ENCODE measurements around the gene GGCX.
"Not testable (repeated sequence)": the region's sequence is repeated elsewhere in the genome, so short reads cannot be mapped to it uniquely, and the experiment has no call there.

The GGCX gene

DNA sequence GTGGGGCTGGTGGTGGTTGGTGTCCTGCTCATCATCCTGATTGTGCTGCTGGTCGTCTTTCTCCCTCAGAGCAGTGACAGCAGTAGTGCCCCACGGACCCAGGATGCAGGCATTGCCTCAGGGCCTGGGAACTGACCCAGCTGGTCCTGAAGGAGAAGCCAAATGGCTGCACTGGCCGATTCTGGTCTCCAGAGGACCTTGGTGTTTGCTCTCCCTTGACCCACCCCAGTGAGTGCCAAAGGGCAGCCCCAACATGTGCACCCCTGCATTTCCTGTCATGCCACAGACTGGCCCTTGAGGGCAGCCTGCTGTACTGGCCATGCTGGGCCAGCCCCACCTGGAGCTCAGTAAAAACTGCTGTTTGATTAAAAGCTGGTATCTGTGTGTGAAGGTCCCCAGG, 31.7 kb upstream of the GGCX start:
- no peak for DNase-seq

DNA sequence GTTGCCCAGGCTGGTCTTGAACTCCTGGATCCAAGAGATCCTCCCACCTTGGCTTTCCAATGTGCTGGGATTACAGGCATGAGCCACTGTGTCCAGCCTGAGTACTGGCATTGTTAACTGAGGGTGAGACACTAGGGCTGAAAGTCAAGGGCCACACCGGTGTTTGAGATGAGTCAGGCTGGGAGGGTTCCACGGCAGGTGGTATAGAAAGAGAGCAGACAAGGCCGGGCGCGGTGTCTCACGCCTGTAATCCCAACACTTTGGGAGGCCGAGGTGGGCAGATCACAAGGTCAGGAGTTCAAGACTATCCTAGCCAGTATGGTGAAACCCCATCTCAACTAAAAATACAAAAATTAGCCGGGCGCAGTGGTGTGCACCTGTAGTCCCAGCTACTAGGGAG, 31.0 kb upstream of the GGCX start:
- DNase-seq, result not testable (repeated sequence)

DNA sequence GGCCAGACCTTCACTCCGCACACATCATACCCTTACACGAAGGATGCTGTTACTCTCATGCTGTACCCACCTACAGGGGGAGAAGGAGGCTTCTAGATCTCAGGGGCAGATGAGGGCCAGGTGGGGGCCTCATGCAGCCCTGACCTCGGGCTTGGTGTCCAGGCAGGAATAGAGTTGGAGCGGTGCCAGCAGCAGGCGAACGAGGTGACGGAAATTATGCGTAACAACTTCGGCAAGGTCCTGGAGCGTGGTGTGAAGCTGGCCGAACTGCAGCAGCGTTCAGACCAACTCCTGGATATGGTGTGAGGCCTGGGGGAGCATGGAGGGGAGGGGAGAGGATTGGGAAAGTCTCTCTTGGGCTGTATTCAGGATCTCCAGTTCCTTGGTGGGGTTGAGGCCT, 30.3 kb upstream of the GGCX start:
- no peak for DNase-seq

DNA sequence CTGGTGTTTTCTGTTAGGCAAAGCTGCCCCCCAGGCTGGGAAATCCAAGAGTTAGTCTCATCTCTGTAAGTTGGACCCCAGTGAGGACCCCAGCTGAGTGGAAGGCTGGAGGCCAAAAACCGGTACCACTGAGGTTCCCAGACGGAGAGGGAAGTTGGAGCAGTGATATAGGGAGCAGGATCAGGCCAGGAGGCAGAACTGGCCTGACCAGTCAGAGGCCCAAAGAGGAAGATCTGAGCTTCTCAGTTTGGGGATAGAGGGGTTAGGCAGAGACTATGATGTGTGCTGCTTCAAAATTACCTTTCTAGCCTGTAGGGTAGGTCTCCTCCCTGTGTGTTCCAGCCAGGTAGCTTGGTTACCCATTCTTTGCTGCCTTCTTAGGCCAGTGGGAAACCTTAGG, 29.7 kb upstream of the GGCX start:
- no peak for DNase-seq

DNA sequence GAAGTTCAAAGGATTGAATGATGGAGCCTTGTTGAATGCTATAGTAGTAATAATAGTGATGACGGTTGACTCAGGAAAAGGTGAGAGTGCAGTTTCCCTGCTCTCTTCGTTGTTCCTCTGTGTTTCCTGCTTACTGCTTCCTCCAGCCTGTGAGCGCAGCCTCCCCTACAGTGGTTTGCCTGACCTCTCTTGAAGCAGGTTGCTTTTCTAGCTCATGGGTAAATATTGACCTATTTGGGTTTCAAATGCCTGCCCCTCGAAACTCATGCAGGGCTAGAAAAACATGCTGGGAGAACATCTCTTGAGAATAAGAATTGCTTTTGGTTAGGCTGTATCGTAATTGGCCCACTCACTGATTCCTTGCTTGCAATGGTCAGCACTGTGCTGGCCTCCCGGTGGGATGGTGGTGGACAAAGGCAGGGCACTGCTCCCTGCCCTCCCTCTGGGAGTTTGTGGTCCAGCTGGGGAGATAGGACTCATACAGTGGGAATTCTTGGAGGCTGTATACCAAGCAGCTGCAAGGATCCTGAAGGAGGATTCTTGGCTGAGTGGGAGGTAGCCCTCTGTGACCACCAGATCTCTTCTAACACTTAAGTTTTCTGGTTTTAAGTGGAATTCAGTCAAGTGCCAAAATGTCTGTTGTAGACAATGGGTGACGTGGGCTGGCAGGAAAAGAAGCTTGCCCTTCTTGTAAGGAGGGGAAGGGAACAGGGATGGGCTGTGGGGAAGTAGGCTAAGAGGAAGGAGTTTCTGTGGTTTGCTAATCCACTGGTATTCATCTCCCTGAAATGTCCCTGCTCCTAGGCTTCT, 28.9 kb upstream of the GGCX start:
- DNase-seq, result no peak

DNA sequence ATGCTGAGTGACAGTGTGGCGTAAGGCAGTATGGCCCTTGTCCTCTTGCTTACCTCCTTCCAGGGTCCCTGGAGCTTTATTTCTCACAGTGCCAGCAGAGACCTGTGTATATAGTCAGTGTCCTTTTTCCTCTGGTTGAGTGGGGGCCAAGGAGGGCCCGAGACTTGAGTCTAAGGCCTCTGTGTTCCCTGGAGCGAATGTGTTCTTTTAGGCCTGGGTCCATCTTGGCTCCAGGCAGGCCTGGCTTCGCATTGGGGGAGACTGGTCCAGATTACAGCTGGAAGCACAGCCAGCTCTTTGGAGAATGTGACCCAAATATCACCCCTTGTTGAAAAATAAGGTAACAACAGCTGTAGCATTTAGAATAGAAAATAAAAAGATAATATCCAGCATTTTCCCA, 27.9 kb upstream of the GGCX start:
- no peak for DNase-seq

DNA sequence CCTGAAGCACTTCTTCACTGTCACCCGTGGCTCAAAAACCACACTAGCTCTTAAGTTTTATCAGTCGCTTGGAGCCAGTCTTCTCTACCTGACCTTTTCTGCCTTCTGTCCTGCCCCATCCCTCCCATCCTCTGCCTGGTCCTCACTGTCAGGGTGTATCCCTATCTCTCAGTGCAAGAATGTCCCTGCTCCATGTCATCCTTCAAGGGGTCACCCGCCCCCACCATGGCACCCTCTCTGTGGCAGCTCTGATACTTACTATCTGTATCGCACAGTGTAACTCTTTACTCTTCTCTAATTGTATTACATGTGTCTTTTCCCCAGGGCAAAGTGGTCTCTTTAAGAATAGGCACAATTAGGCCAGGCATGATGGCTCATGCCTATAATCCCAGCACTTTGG, 27.4 kb upstream of the GGCX start:
- no peak for DNase-seq

DNA sequence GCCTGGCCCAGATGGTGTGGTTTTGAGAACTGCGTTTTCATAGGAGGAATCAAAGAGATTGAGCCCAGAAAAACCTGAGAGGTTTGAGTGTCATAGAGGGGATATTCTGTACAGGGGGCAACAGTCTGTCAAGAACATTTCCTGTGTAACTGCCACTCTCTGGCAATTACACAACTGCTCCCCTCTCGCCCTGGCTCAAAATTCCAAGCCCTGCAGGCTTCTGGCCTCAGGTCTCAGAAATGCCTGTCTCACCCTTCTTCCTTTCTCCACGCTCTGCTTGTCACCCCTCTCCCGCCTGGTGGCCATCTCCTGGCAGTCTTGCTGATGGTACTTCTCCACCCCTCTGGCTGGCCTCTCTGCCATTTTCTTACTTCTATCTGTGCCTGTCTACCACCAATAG, 26.9 kb upstream of the GGCX start:
- DNase-seq, result no peak

DNA sequence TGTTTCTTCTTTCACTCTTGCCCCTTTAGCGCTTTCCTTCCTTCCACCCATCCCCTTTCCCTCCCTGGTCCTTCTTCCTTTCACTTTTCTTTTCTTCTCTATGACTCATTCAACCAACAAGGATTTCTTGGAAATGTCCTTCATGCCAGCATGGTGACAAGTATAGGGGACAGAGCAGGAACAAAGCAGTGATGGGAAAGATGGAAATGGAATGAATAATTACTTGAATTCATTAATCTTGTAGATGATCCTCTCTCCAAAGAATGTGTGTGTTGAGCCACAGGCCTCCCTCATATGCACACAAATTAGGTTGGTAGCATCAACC, 24.4 kb upstream of the GGCX start:
- no peak for DNase-seq

DNA sequence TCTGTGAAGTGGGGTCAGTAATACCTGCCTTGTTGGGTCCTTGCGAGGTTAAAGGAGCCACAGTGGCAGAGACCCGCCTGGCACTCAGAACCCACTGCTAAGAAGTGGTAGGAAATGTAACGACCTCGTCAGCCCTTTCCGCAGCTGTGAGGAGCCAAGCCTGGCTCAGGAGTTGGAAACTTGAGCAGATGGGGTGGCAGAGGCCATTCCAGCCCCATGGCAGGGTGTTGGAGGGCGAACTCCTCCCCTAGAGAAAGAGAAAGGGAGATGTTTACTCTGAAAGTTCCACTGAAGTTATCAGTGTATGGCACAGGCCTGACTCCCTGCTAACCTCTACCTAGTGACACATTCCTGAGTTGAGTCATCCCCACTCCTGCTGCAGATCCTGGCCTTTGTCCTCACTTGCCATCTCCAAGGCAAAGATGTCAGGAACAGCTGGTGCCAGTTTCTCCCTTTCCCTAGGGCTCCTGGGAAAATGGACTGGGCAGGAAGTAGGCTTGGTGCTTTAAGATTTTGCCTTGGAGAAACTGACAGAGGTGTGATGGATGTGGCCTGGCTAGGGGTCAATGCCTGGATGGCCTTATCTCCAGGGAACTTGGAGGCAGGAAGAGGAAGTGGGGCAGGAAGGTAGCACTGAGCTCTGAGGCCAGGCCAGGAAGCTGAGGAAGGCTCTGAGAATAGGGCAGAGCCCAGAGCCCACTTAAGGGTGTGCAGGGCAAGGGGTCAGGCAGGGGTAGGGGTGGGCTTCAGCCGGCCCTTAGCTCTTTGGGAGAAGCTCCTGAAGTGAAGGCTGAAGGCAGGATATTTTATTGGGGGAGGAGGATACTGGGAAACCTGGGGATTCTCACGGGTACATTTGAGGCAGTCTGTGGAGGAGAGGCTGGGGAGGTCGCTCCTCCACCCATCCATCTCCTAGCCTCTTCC, 23.8 kb upstream of the GGCX start:
- no peak for DNase-seq

DNA sequence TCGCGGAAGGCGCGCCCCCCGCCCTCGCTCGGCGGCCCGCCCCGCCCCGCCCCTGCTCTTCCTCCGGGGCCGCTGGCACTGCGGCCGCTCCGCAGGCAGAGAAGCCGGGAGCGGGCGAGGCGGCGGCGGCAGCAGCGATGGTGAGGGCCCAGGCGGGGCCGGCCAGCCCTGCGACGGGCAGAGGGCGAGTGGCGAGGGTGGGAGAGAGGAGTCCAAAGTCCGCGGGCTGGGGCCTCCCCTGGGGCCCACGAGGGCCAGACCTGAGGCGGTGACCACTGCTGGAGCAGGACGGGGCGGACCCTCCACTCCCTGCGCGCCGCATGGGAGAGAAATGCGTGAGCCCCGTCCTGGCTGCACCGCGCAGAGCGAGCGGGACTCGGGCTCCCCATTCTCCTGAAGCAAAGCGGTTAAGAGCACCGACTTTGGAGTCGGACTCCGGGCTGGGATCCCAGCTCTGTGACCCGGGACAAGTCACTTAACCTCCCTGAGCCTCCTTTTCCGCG, 23.1 kb upstream of the GGCX start, which contains the start of gene VAMP5:
VAMP5 (plus strand) TSS at position 78 of the 503 bp plus-strand sequence; CDS start at position 138, 60 bp downstream.
- no peak for DNase-seq

DNA sequence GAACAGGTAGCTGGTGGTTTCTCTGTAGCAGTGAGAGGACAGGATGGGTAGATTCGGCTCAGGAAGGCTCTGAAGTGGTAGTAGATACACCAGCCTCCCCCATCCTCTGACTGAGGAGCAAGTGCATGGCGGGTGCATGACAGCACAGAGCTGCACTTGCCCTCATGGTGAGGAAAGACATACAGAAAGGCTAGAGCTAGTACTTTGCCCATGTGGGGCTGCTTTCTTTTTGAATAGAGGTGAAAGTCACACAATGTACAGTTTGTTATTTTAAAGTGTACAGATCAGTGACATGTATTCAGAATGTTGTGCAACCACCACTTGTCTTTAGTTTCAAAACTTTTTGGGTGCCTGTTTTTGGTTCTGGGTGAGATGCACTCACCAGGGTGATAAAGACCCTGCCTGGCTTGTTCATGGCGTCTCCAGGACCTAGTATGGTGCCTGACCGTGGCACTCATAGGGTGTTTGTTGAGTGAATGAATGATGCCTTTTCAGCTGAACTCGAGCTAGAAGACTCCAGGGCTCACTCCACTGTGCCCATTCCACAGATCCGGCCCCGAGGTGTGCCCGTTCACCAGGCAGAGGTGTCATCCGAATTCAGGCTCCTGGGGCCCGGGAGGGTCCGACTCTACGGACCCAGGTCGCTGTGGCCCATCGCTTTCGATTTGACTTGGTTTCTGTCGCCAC, 22.5 kb upstream of the GGCX start:
- no peak for DNase-seq

DNA sequence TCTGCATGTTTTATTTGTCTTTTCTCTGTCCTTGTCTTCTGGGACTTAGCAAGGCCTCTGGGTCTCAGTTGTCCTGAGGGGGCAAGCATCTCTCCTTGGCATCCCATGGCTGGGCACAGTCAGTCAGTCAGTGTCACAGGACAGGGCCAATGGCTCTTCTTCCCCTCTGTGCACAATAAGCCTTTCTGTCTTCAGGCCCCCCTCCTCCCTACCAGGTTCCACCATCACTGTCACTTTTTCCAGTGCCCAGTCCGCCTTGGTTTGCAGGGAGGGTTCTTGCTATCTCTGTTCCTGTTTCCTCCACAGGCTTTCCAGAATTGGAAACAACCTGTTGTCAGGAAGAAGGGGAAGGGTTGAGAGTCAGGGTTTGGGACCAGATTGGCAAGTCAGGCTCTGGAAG, 21.2 kb upstream of the GGCX start:
- no peak for DNase-seq

DNA sequence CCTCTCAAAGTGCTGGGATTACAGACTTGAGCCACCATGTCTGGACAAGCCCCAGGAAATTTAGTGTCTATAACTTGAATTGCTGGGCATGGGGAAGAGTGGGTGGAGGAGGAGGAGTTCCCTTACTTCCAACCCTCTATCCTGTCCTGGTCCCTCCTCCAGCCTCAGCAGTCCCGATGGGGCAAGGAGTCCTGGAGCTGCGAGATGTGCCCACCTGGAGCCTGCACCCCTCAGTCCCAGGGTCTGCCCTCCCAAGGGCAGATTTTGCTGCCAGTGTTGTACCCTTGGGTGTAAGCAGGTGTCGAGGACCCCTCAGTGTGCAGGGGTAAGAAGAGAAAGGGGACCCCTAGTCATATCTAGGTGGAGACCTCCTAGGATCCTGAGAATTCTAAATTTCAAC, 18.9 kb upstream of the GGCX start:
- no peak for DNase-seq

DNA sequence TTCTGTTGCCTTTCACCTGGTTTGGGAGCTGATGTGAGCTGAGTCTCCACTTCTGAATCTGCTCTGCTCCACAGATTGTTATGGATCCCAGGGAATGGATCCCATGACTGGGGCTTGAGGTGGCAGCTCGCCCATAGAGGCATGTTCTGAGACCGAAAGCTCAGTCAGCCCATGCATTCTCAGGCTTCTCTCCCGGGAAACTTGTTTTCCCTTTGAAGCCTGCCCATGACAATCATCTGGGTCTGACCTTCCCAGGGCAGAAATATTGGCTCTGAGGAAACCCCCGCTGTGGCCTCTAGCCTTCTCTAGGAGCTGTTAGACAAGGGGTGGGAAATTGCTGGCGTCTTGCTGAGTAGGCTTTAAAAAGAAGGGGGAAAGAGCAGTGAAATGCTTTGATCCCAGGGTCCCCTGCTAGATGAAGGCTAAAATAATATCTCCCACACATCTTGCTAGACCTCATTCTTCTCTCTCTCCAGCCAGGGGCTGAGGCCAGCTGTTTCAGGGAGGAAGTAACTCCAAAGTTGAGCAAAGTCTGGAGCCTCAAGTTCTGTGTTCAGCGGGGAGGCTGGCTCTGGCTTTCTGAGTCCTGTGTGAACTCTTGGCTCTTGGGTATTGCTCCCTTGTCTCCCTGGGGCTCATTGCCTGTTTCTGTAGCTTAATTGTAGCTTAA, 18.1 kb upstream of the GGCX start:
- DNase-seq, result no peak

DNA sequence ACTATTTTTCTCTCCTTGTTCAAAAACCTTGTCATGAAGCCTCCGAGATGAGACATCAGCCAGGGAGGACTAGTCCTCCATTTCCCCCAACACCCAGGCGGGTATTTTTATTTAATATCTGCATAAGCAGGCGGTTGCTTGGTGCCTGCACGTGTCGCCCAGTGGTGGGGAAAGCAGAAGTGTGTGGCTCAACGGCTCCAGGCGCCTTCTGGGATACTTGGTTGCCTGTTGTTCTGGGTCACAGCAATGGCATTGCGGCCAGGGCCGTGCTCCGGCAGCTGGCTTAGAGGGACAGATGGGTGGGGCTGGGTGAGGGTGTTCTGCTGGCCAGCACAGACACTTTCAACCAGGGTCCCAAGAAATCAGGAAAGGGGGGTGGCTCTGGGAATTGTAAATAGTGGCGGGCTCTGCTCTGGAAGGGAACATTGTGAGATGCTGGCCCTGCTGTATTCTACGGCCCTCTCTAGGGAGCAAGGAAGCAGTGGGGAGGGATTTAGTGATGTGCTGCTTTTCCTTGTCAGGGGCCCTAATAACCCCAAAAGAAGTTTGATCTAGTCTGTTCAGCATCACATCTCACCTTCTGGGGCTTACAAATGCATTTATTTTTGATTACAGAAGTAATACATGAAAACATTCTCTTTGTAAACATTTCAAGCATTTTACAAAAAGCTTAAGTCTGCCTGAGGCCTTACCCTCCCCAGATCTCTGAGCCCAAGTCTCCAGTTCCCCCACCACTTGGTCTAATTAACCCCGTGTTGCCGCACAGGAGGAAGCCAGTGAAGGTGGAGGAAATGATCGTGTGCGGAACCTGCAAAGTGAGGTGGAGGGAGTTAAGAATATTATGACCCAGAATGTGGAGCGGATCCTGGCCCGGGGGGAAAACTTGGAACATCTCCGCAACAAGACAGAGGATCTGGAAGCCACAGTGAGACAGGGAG, 17.2 kb upstream of the GGCX start:
- DNase-seq, result no peak

DNA sequence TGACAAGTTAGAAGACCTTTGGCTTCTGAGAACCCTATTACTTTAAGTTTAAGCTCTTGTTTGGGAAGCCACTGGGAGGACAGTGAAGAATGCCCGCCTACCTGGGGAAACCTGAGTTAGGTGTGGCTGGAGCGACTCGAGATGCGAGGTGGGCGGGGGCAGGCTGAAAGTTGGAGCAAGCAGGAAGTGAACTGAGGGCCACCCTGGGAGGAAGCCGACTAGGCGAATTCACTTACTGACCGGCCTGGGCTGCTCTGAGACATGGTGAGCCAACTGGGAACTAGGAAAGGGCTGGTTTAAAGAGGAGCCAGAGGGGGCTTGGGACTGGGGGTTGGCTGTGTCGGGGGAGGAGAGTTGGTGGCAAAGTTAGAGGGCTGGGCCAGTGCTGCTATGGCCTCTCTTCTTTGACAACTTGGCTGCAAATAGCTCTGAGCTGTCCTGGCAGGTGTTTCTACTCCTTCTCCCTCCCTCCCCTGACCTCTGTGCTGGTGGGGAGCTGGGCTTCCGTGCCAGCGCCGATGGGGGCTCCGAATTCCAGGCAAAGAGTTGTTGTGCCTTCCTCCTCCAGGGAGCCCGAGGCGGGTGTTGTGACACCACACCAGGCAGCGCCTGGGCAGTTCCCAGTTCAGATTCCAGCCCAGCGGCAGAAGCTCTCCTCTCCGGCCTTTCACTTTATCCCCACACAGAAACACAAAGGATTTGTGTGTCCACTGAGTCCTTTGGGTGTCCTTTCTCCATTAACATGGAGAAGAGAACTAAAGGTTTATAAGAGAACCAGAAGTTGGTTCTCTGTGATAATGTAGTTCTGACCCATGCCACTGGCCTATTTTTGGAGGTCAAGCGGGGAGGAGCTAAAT, 16.3 kb upstream of the GGCX start, which contains the start of gene VAMP8:
VAMP8 (plus strand) TSS at position 201 of the 857 bp plus-strand sequence; CDS start at position 262, 61 bp downstream.
- DNase-seq, result no peak

DNA sequence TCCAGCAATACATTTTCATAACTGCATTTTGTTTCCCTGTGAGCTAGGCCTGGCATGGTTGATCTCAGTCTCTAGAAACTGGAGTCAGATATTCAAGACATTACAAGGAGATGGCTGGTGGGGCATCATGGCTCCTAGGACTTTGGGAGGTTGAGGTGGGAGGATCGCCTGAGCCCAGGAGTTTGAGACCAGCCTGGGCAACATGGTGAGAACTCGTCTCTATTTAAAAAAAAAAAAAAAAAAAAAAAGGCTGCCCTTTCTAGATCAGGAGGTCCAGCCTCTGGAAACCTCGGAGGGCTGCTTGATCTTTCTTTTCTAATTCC, 15.7 kb upstream of the GGCX start:
- DNase-seq, result no peak

DNA sequence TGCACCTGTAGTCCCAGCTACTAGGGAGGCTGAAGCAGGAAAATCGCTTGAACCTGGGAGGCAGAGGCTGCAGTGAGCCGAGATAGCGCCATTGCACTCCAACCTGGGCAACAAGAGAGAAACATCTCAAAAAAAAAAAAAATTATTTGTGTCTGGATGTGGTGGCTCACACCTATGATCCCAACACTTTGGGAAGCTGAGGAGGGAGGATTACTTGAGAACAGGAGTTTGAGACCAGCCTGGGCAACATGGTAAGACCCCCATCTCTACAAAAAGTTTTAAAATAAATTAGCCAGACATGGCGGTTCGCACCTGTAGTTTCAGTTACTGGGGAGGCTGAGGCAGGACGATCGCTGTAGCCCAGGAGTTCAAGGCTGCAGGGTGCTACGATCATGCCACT, 14.4 kb upstream of the GGCX start:
- no peak for DNase-seq

DNA sequence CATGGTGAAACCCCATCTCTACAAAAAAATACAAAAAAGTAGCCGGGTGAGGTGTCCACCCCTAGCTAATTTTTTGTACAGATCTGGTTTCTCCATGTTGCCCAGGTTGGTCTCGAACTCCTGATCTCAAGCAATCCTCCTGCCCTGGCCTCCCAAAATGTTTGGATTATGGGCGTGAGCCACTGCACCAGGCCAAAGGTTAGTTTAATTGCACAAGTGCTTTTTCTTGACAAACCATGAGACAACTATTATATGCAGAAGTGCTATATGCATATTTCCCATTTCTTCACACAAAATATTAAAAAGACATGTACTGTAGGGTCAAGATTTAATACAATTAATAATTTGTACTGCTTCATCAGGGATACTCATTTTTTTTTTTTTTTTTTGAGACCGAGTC, 5.0 kb upstream of the GGCX start:
- no peak for DNase-seq

DNA sequence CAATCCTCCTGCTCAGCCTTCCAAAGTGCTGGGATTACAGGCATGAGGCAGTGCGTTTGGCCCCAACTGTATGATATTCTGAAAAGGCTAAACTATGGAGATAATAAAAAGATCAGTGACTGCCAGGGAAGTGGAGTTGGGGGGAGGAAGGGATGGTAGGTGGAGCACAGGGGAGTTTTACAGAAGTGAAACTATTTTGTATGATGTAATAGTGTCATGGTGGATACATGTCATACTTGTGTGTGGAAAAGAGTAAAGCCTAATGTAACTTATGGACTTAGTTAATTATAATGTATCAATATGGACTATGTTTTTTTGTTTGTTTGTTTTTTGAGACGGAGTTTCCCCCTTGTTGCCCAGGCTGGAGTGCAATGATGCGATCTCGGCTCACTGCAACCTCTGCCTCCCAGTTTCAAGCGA, 2.9 kb upstream of the GGCX start:
- DNase-seq, result no peak
